Tibial nerve (tissue), 4 donors: ENCODE measurements around the gene DUSP8. TPM values are rescaled to one million over a fixed set of nuclear protein-coding genes. Genes with fewer than 3 reads are reported as not detected.

Experiments used
- DNase-seq, 2 donors: peaks; one replicate each; pipeline ENCODE4 v3.0.0-alpha.2; 2019; ENCODE audit warnings: low spot score in 2 of 2
- H3K27ac ChIP-seq, 4 donors: fragments of 200-600 bp; sonication (generic) in 3 of 4; one replicate each; pipeline ENCODE4 v1.5.1; 2017 to 2019; ENCODE audit warnings: mild to moderate bottlenecking in 1 of 4
- H3K27me3 ChIP-seq, 2 donors: fragments of 200-600 bp; sonication (generic) in 1 of 2; one replicate each; pipeline versions ENCODE4 v1.5.1 to v1.6.0; 2017 to 2019
- H3K36me3 ChIP-seq, 3 donors: fragments of 200-600 bp; sonication (generic); one replicate each; pipeline ENCODE4 v1.5.1; 2018 to 2019
- H3K4me1 ChIP-seq, 4 donors: fragments of 200-600 bp; sonication (generic) in 3 of 4; one replicate each; pipeline ENCODE4 v1.5.1; 2017 to 2019
- H3K4me3 ChIP-seq, 4 donors: fragments of 200-600 bp; sonication (generic) in 3 of 4; one replicate each; pipeline ENCODE4 v1.5.1; 2017 to 2019; ENCODE audit warnings: mild to moderate bottlenecking in 1 of 4, moderate library complexity in 1 of 4
- H3K9me3 ChIP-seq, 4 donors: fragments of 200-600 bp; sonication (generic) in 3 of 4; one replicate each; pipeline ENCODE4 v1.5.1; 2017 to 2019
- CTCF ChIP-seq, 5 experiments: fragments of 200-600 bp in 3 of 5; fragments of 450-650 bp in 2 of 5; sonication (generic) in 3 of 5; IDR thresholded peaks; one replicate each; pipeline ENCODE4 v1.5.1; 2016 to 2019; ENCODE audit warnings: antibody characterized with exemption in 5 of 5, mild to moderate bottlenecking in 3 of 5, moderate library complexity in 2 of 5
- EP300 ChIP-seq, 2 donors: sonication (generic); formaldehyde crosslinking; IDR thresholded peaks; one replicate each; pipeline ENCODE4 v1.6.1; 2017; ENCODE audit warnings: antibody characterized with exemption in 2 of 2, mild to moderate bottlenecking in 1 of 2
- POLR2A ChIP-seq, 2 donors: fragments of 450-650 bp; IDR thresholded peaks; one replicate each; pipeline ENCODE4 v1.6.1; 2017; ENCODE audit warnings: antibody characterized with exemption in 2 of 2, mild to moderate bottlenecking in 2 of 2, moderate library complexity in 2 of 2
- WGBS, 2 donors: methylation state at CpG; one replicate each; pipeline ENCODE4 v1.1.5; 2018; 5-methylcytosine and 5-hydroxymethylcytosine counted together
- total RNA-seq, 4 donors: library from RNA; depleted of rRNA; stranded (reverse); fragments of >200 nt; gene quantifications; one replicate each; pipeline ENCODE4 v1.1.0, GENCODE V29; 2016

DUSP8 gene
- total RNA-seq, 4 donors from 2014 or later: 1.9 to 10.8 (median 3.4) TPM

GRCh38 chr11:1529774-1530173 lies 42.3 kb downstream of the DUSP8 start:
- Histone ChIP-seq H3K36me3 (peaks cover 0 to 20% (median 8%) of the 10 kb centered on the region in 3 donors), H3K9me3 (no peaks in the 10 kb centered on the region), H3K4me1 (peaks cover 0 to 69% (median 13%) of the 10 kb centered on the region in 4 donors), H3K27me3 (no peaks in the 10 kb centered on the region), H3K4me3 (no peak overlapping the region), H3K27ac (no peak overlapping the region)
- WGBS, 2 donors: 55 to 63% methylated on average over 5 of the region's 5 CpGs
- DNase-seq: no peak
- TF ChIP-seq EP300 (IDR thresholded peaks at IDR 0.05) (no peak), POLR2A (IDR thresholded peaks at IDR 0.05) (no peak), CTCF (IDR thresholded peaks at IDR 0.05) (no peak)

GRCh38 chr11:1529286-1529685 lies 42.8 kb downstream of the DUSP8 start:
- no peak for TF ChIP-seq CTCF (IDR thresholded peaks at IDR 0.05)
- no peak for TF ChIP-seq POLR2A (IDR thresholded peaks at IDR 0.05)
- no peaks in the 10 kb centered on the region for H3K9me3 ChIP-seq
- H3K4me1 ChIP-seq: peaks cover 0 to 64% (median 12%) of the 10 kb centered on the region in 4 donors
- no peaks in the 10 kb centered on the region for H3K27me3 ChIP-seq
- WGBS, 2 donors: 86 to 92% methylated on average over 12 to 15 of the region's 17 CpGs
- H3K36me3 ChIP-seq: peaks cover 0 to 20% (median 8%) of the 10 kb centered on the region in 3 donors
- H3K27ac ChIP-seq: no peak overlapping the region
- no peak overlapping the region for H3K4me3 ChIP-seq
- DNase-seq: no peak

DNA sequence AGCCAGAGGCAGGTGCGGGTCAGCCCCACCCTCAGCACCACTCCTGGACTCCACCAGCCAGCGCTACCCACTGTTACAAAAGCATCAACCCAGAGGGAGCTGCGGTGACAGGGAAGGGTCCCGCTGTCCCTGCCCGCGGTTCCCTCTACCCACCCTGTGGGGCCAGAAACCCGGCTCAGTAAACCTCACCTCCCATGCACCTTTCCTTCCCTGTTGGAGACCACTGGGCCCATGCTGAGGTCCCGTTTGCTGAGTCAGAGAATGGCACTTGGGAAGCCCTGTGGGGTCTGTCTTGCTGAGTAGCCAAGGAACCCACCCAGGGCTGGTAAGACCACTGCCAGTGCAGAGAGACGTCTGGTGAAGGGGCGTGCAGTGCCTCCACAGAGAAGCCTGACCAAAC lies 43.4 kb downstream of the DUSP8 start:
- Histone ChIP-seq H3K27me3 (no peaks in the 10 kb centered on the region), H3K36me3 (peaks cover 0 to 20% (median 8%) of the 10 kb centered on the region in 3 donors), H3K4me3 (no peak overlapping the region), H3K4me1 (peaks cover 0 to 60% (median 12%) of the 10 kb centered on the region in 4 donors), H3K9me3 (no peaks in the 10 kb centered on the region), H3K27ac (peak overlapping the region in 1 of 4 donors; percentile 6)
- 83 to 89% methylated on average over 10 of the region's 10 CpGs for WGBS, 2 donors
- TF ChIP-seq EP300 (IDR thresholded peaks at IDR 0.05) (no peak), CTCF (IDR thresholded peaks at IDR 0.05) (no peak), POLR2A (IDR thresholded peaks at IDR 0.05) (no peak)
- no peak for DNase-seq

DNA sequence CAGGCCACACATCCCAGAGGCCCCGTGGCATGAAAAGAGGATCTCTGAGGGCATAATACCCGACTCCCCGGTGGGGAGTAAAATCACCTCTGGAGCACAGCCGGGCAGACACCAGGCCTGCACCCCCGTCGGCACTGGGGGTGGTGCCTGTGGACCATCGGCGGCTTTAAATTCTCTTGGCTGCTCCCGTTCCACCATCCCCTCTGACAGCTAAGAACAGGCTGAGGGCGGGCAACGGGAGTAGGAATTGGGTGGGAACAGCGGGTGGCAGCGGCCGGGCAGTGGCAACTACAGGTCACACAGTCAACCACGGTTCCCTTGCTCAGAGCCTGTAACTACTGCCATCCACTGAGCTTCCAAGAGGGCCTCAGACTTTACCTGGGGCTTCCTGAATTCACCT lies 45.3 kb downstream of the DUSP8 start:
- Histone ChIP-seq H3K27me3 (no peaks in the 10 kb centered on the region), H3K36me3 (peaks cover 0 to 1% (median 0%) of the 10 kb centered on the region in 3 donors), H3K27ac (peak overlapping the region in 1 of 4 donors; percentile 31), H3K4me3 (no peak overlapping the region), H3K4me1 (peaks cover 0 to 59% (median 7%) of the 10 kb centered on the region in 4 donors), H3K9me3 (no peaks in the 10 kb centered on the region)
- TF ChIP-seq CTCF (IDR thresholded peaks at IDR 0.05): no peak
- no peak for TF ChIP-seq POLR2A (IDR thresholded peaks at IDR 0.05)
- TF ChIP-seq EP300 (IDR thresholded peaks at IDR 0.05): no peak
- no peak for DNase-seq
- WGBS, 2 donors: 74 to 80% methylated on average over 13 to 15 of the region's 15 CpGs

DNA sequence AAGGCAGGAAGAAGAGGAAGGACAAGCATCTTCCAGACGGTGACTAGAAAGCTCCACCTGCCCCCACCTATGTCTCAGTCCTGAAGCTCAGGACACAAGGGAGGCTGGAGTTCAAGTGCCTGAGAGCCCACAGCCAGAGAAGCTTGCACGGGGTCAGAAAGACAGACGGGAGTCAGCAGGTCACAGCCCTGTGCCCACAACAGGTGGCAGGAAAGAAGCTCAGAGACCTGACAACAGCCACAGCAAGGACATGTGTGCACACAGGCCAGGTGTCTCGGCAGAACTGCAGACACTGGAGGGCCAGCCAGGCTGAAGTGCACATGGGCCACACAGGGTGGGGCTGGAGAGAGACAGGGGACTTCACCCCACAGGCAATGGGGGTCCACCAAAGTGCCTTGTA lies 48.3 kb downstream of the DUSP8 start:
- peaks cover 0 to 3% (median 0%) of the 10 kb centered on the region in 3 donors for H3K36me3 ChIP-seq
- H3K4me3 ChIP-seq: no peak overlapping the region
- H3K9me3 ChIP-seq: no peaks in the 10 kb centered on the region
- H3K4me1 ChIP-seq: peaks cover 0 to 72% (median 7%) of the 10 kb centered on the region in 4 donors
- DNase-seq: no peak
- TF ChIP-seq POLR2A (IDR thresholded peaks at IDR 0.05) (no peak), EP300 (IDR thresholded peaks at IDR 0.05) (no peak), CTCF (IDR thresholded peaks at IDR 0.05) (no peak)
- H3K27ac ChIP-seq: no peak overlapping the region
- no peaks in the 10 kb centered on the region for H3K27me3 ChIP-seq
- WGBS, 2 donors: 80% methylated on average over 4 of the region's 4 CpGs
